ENCODE measurements around the gene NT5DC4.

The NT5DC4 gene

GRCh38 chr2:112679484-112679883 lies 41.3 kb upstream of the NT5DC4 start:
- Histone ChIP-seq H3K4me2 (ENCODE audit: insufficient read depth, low read length) (no peak overlapping the region), H3K79me2 (ENCODE audit: insufficient read depth, low read length) (no peaks in the 10 kb centered on the region), H4K20me1 (ENCODE audit: insufficient read depth, low read length) (no peaks in the 10 kb centered on the region), H3K9me3 (ENCODE audit: insufficient read depth, low read length, severe bottlenecking) (no peaks in the 10 kb centered on the region), H3K36me3 (ENCODE audit: insufficient read depth, low read length) (no peaks in the 10 kb centered on the region), H2AFZ (ENCODE audit: low read depth, low read length) (no peak overlapping the region), H3K4me1 (ENCODE audit: insufficient read depth, low read length) (peaks cover 7% of the 10 kb centered on the region; the same call in 1 of the 2 replicates), H3K27ac (ENCODE audit: low read length) (no peak overlapping the region), H3K9ac (ENCODE audit: low read depth, low read length) (no peak overlapping the region), H3K4me3 (ENCODE audit: low read depth in 1 of 2, low read length in 2 of 2) (no peak overlapping the region), H3K27me3 (ENCODE audit: insufficient read depth, low read length, poor library complexity) (no peaks in the 10 kb centered on the region)
- DNase-seq (no peak), ATAC-seq (ENCODE audit: insufficient read depth, low read depth) (no peak)
- no peak for TF ChIP-seq CTCF (IDR thresholded peaks at IDR 0.05; ENCODE audit: borderline replicate concordance, extremely low read depth, low read length, poor library complexity, severe bottlenecking)
- TF ChIP-seq EZH2 (IDR thresholded peaks at IDR 0.05; ENCODE audit: borderline replicate concordance, low read depth, low read length, severe bottlenecking) = no peak

GRCh38 chr2:112680666-112681101 lies 40.1 kb upstream of the NT5DC4 start:
- Histone ChIP-seq H3K36me3 (ENCODE audit: insufficient read depth, low read length) (no peaks in the 10 kb centered on the region), H3K79me2 (ENCODE audit: insufficient read depth, low read length) (no peaks in the 10 kb centered on the region), H3K9me3 (ENCODE audit: insufficient read depth, low read length, severe bottlenecking) (no peaks in the 10 kb centered on the region), H3K27ac (ENCODE audit: low read length) (no peak overlapping the region), H3K9ac (ENCODE audit: low read depth, low read length) (no peak overlapping the region), H4K20me1 (ENCODE audit: insufficient read depth, low read length) (no peaks in the 10 kb centered on the region), H2AFZ (ENCODE audit: low read depth, low read length) (no peak overlapping the region), H3K4me2 (ENCODE audit: insufficient read depth, low read length) (no peak overlapping the region), H3K4me1 (ENCODE audit: insufficient read depth, low read length) (peaks cover 7% of the 10 kb centered on the region; the same call in 1 of the 2 replicates), H3K4me3 (ENCODE audit: low read depth in 1 of 2, low read length in 2 of 2) (no peak overlapping the region), H3K27me3 (ENCODE audit: insufficient read depth, low read length, poor library complexity) (no peaks in the 10 kb centered on the region)
- ATAC-seq (ENCODE audit: insufficient read depth, low read depth) = peak; percentile 59
- TF ChIP-seq EZH2 (IDR thresholded peaks at IDR 0.05; ENCODE audit: borderline replicate concordance, low read depth, low read length, severe bottlenecking) (no peak), CTCF (IDR thresholded peaks at IDR 0.05; ENCODE audit: borderline replicate concordance, extremely low read depth, low read length, poor library complexity, severe bottlenecking) (no peak)
- DNase-seq = no peak

- Histone ChIP-seq H3K79me2 (ENCODE audit: insufficient read depth, low read length) (no peaks in the 10 kb centered on the region), H3K9me3 (ENCODE audit: insufficient read depth, low read length, severe bottlenecking) (no peaks in the 10 kb centered on the region), H2AFZ (ENCODE audit: low read depth, low read length) (no peak overlapping the region), H3K4me2 (ENCODE audit: insufficient read depth, low read length) (no peak overlapping the region), H3K4me1 (ENCODE audit: insufficient read depth, low read length) (peaks cover 17% of the 10 kb centered on the region), H3K4me3 (ENCODE audit: low read depth in 1 of 2, low read length in 2 of 2) (no peak overlapping the region), H3K36me3 (ENCODE audit: insufficient read depth, low read length) (no peaks in the 10 kb centered on the region), H3K27me3 (ENCODE audit: insufficient read depth, low read length, poor library complexity) (no peaks in the 10 kb centered on the region), H3K9ac (ENCODE audit: low read depth, low read length) (no peak overlapping the region), H4K20me1 (ENCODE audit: insufficient read depth, low read length) (no peaks in the 10 kb centered on the region), H3K27ac (ENCODE audit: low read length) (no peak overlapping the region)
- ATAC-seq (ENCODE audit: insufficient read depth, low read depth) = no peak
- DNase-seq = no peak
- TF ChIP-seq CTCF (IDR thresholded peaks at IDR 0.05; ENCODE audit: borderline replicate concordance, extremely low read depth, low read length, poor library complexity, severe bottlenecking) (no peak), EZH2 (IDR thresholded peaks at IDR 0.05; ENCODE audit: borderline replicate concordance, low read depth, low read length, severe bottlenecking) (no peak)
Measured at GRCh38 chr2:112682101-112682500, 38.7 kb upstream of the NT5DC4 start.
